ENCODE results near the gene ABCA1. TPM values are rescaled to one million over a fixed set of nuclear protein-coding genes. Genes with fewer than 3 reads are reported as not detected.

Gene ABCA1
- polyA plus RNA-seq, 1 experiment, result 29.6 TPM

DNA sequence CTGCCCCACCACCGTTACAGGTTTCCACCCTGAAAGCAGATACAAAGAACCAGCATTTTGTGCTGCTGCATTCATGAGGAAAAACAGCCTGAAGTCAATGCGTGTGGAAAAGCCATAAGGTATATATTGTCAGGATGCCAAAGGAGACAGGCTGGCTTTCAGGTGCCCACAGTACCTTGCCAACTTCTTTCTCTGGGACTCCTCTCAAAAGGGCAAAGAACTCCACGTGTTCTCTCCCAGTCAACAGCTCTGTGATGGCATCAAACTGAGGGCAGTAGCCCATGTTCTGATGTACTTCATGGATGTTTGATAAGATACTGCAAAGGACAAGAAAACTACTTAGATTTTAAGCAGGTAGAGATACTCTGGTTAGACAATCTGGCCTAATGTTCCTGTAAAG lies 139.7 kb downstream of the ABCA1 start:
- TF ChIP-seq, protein P1, sequence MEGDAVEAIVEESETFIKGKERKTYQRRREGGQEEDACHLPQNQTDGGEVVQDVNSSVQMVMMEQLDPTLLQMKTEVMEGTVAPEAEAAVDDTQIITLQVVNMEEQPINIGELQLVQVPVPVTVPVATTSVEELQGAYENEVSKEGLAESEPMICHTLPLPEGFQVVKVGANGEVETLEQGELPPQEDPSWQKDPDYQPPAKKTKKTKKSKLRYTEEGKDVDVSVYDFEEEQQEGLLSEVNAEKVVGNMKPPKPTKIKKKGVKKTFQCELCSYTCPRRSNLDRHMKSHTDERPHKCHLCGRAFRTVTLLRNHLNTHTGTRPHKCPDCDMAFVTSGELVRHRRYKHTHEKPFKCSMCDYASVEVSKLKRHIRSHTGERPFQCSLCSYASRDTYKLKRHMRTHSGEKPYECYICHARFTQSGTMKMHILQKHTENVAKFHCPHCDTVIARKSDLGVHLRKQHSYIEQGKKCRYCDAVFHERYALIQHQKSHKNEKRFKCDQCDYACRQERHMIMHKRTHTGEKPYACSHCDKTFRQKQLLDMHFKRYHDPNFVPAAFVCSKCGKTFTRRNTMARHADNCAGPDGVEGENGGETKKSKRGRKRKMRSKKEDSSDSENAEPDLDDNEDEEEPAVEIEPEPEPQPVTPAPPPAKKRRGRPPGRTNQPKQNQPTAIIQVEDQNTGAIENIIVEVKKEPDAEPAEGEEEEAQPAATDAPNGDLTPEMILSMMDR (IDR thresholded peaks at IDR 0.05; ENCODE audit: low read depth, low read length), result no peak
- Histone ChIP-seq H3K4me3 (ENCODE audit: low read depth, low read length) (no peak overlapping the region), H3K27me3 (ENCODE audit: control insufficient read depth, insufficient read depth, low read length) (no peaks in the 10 kb centered on the region), H3K9me3 (ENCODE audit: control insufficient read depth, insufficient read depth, low read length) (no peaks in the 10 kb centered on the region), H3K27ac (ENCODE audit: low read depth, low read length) (no peak overlapping the region)
- POLR2A ChIA-PET, result no interaction called here
- CTCF ChIA-PET, result no interaction called here
- DNase-seq (ENCODE audit: low read depth, low spot score), result no peak

DNA sequence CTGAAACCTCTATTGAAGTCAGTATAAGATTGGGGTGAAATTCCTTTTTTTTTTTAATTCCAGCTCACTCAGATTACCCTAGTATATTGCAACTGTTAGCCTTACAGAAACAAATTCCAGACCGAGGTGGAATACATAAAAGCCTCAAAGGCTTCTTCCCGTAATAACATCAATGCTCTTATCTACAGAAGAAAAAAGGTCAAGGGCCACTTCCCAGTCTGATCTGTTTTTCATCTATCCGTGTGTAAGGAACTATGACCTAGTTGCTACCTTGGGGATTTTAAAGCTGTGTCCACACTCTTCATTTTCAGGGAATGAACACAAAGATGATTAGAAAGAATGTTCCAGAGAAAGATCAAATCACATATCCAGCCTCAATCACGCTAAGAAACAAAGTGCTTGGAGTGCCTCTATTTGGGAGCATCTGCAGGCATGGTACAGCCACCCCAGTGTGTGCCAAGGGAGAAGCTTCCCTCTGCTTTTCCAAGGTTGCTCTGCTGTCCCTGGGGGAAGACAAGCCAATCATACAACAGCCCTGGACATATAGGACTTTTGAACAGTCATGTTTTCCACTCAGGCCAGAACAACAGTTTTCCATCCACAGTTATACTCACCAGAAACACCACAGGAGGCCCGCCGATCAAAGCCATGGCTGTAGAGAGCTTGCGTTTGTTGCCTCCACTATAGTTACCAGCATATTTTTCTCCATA lies 140.5 kb downstream of the ABCA1 start:
- Histone ChIP-seq H3K27me3 (ENCODE audit: control insufficient read depth, insufficient read depth, low read length) (no peaks in the 10 kb centered on the region), H3K27ac (ENCODE audit: low read depth, low read length) (no peak overlapping the region), H3K9me3 (ENCODE audit: control insufficient read depth, insufficient read depth, low read length) (no peaks in the 10 kb centered on the region), H3K4me3 (ENCODE audit: low read depth, low read length) (no peak overlapping the region)
- DNase-seq (ENCODE audit: low read depth, low spot score), result no peak
- TF ChIP-seq, protein P1 (IDR thresholded peaks at IDR 0.05; ENCODE audit: low read depth, low read length), result no peak
- POLR2A ChIA-PET, result no interaction called here
- CTCF ChIA-PET, result no interaction called here

- H3K9me3 ChIP-seq (ENCODE audit: control insufficient read depth, insufficient read depth, low read length), result no peaks in the 10 kb centered on the region
- no peak overlapping the region for H3K27ac ChIP-seq (ENCODE audit: low read depth, low read length)
- no peak for DNase-seq (ENCODE audit: low read depth, low spot score)
- TF ChIP-seq, protein P1 (IDR thresholded peaks at IDR 0.05; ENCODE audit: low read depth, low read length), result no peak
- ChIA-PET CTCF (no interaction called here), POLR2A (no interaction called here)
- H3K27me3 ChIP-seq (ENCODE audit: control insufficient read depth, insufficient read depth, low read length), result no peaks in the 10 kb centered on the region
- H3K4me3 ChIP-seq (ENCODE audit: low read depth, low read length), result no peak overlapping the region
These were observed 141.7 kb downstream of the ABCA1 start for GRCh38 chr9:104786293-104786692.

DNA sequence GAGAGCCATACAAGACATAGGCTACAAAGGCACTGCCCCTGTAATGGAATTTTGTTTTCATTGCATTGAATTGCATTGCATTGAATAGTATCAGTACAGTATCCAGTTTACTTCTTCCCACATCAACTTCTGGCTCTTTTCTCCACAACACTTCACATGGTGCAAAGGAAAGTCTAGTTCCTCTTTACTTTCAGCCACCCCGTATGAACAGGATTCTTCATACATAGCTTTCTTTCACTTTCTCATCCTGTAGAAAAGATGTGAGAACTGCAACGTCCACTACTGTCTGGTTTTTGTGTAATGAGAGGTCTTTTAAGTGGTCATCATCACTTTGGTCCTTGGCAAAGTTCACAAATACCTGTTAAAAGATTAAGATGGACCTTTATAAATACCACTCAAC lies 143.9 kb downstream of the ABCA1 start:
- no peak overlapping the region for H3K27ac ChIP-seq (ENCODE audit: low read depth, low read length)
- no peak overlapping the region for H3K4me3 ChIP-seq (ENCODE audit: low read depth, low read length)
- DNase-seq (ENCODE audit: low read depth, low spot score), result no peak
- no peaks in the 10 kb centered on the region for H3K27me3 ChIP-seq (ENCODE audit: control insufficient read depth, insufficient read depth, low read length)
- ChIA-PET CTCF (no interaction called here), POLR2A (no interaction called here)
- TF ChIP-seq, protein P1 (IDR thresholded peaks at IDR 0.05; ENCODE audit: low read depth, low read length), result no peak
- no peaks in the 10 kb centered on the region for H3K9me3 ChIP-seq (ENCODE audit: control insufficient read depth, insufficient read depth, low read length)

DNA sequence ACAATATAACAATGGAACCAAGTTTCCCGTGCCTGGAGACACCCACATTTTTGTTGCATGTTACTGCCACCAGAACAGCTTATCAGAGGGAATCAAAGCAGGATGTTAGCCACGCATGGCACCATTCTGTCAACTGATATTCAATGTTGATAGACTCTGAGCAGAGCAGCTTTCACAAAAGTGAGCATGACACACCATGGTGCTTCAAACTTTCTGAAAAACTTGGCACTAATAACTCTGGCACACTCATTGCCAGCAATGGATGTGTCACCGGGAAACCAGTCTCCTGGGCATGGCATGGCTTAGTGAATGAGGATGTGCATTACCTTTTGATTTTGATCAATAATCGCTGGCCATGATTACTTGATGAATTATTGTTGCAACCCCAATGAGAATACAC lies 144.4 kb downstream of the ABCA1 start:
- Histone ChIP-seq H3K27me3 (ENCODE audit: control insufficient read depth, insufficient read depth, low read length) (no peaks in the 10 kb centered on the region), H3K27ac (ENCODE audit: low read depth, low read length) (no peak overlapping the region), H3K9me3 (ENCODE audit: control insufficient read depth, insufficient read depth, low read length) (no peaks in the 10 kb centered on the region), H3K4me3 (ENCODE audit: low read depth, low read length) (no peak overlapping the region)
- CTCF ChIA-PET, result no interaction called here
- POLR2A ChIA-PET, result no interaction called here
- TF ChIP-seq, protein P1 (IDR thresholded peaks at IDR 0.05; ENCODE audit: low read depth, low read length), result no peak
- no peak for DNase-seq (ENCODE audit: low read depth, low spot score)
